Activated CD4-positive, alpha-beta memory T cell treated with anti-CD3 and anti-CD28 coated beads for 36 hours (primary cell): Measurements from ENCODE around the gene EVC. TPM values are rescaled to one million over a fixed set of nuclear protein-coding genes. Genes with fewer than 3 reads are reported as not detected.
"Not testable (repeated sequence)": the region's sequence is repeated elsewhere in the genome, so short reads cannot be mapped to it uniquely, and the experiment has no call there.

ENCODE experiments used
- CTCF ChIA-PET: fragments of 350-600 bp; sonication (Branson Sonifier 250); formaldehyde crosslinking; loops from one replicate; lab custom pipeline; 2021; ENCODE audit warnings: antibody characterized with exemption, inconsistent platforms; lab: Charles Lee
- POLR2A ChIA-PET: fragments of 350-600 bp; sonication (Branson Sonifier 250); formaldehyde crosslinking; loops from one replicate; lab custom pipeline; 2021; ENCODE audit warnings: antibody characterized with exemption; lab: Charles Lee
- DNase-seq: peaks from one replicate; pipeline ENCODE4 v3.0.0-alpha.2; 2020
- H3K27ac Mint-ChIP-seq: one replicate; pipeline ENCODE4 v1.8.0; 2021; ENCODE audit warnings: mixed read lengths
- H3K27me3 Mint-ChIP-seq: one replicate; pipeline ENCODE4 v1.8.0; 2021; ENCODE audit warnings: mixed read lengths
- H3K36me3 Mint-ChIP-seq: one replicate; pipeline ENCODE4 v1.8.0; 2021; ENCODE audit warnings: mixed read lengths
- H3K4me1 Mint-ChIP-seq: one replicate; pipeline ENCODE4 v1.8.0; 2021; ENCODE audit warnings: low read depth, mixed read lengths
- H3K4me3 Mint-ChIP-seq: one replicate; pipeline ENCODE4 v1.8.0; 2021; ENCODE audit warnings: mild to moderate bottlenecking, mixed read lengths
- H3K9me3 Mint-ChIP-seq: one replicate; pipeline ENCODE4 v1.8.0; 2021; ENCODE audit warnings: mixed read lengths
- intact Hi-C: fragments of 100-400 bp; cut with micrococcal nuclease; formaldehyde crosslinking; loops from one replicate; pipeline ENCODE4 v1.15.1; 2023
- total RNA-seq, 2 experiments: library from RNA; stranded (reverse); gene quantifications; one replicate each; pipeline ENCODE4 v1.2.3, GENCODE V29; 2021

Gene EVC
- total RNA-seq, 2 experiments from 2014 or later: 1.7 to 3.1 TPM

- H3K27ac Mint-ChIP-seq: no peak overlapping the region
- H3K27me3 Mint-ChIP-seq: no peaks in the 10 kb centered on the region
- no peaks in the 10 kb centered on the region for H3K36me3 Mint-ChIP-seq
- intact Hi-C loops: no loop called here
- H3K9me3 Mint-ChIP-seq: no peaks in the 10 kb centered on the region
- no peak overlapping the region for H3K4me3 Mint-ChIP-seq
- ChIA-PET CTCF (interaction anchor here (1.0 kb wide), 1 partner anchor 11 kb away, joined by 3 read pairs; no protein-coding TSS in a partner anchor), POLR2A (no interaction called here)
- no peaks in the 10 kb centered on the region for H3K4me1 Mint-ChIP-seq
- DNase-seq: no peak
These were observed 90.7 kb downstream of the EVC start for GRCh38 chr4:5801696-5802095.

- ChIA-PET POLR2A (no interaction called here), CTCF (interaction anchor here (0.8 to 1.0 kb wide), 2 partner anchors 10 to 17 kb away, joined by 3 read pairs; no protein-coding TSS in a partner anchor)
- Mint-ChIP-seq H3K4me3 (no peak overlapping the region), H3K27me3 (no peaks in the 10 kb centered on the region), H3K4me1 (no peaks in the 10 kb centered on the region), H3K27ac (no peak overlapping the region), H3K36me3 (no peaks in the 10 kb centered on the region), H3K9me3 (no peaks in the 10 kb centered on the region)
- intact Hi-C loops: no loop called here
- DNase-seq: no peak
These were observed 91.6 kb downstream of the EVC start for GRCh38 chr4:5802565-5802964.

GRCh38 chr4:5804656-5805055 is 93.7 kb downstream of the EVC start:
- Mint-ChIP-seq H3K36me3 (no peaks in the 10 kb centered on the region), H3K27ac (no peak overlapping the region), H3K9me3 (no peaks in the 10 kb centered on the region), H3K4me3 (no peak overlapping the region), H3K27me3 (no peaks in the 10 kb centered on the region), H3K4me1 (no peaks in the 10 kb centered on the region)
- no peak for DNase-seq
- intact Hi-C loops: no loop called here
- ChIA-PET POLR2A (no interaction called here), CTCF (no interaction called here)

GRCh38 chr4:5805270-5805669 is 94.3 kb downstream of the EVC start:
- POLR2A ChIA-PET: no interaction called here

GRCh38 chr4:5808081-5808741 is 97.2 kb downstream of the EVC start:
- CTCF ChIA-PET: interaction anchor here (1.4 kb wide), 1 partner anchor 13 kb away, joined by 3 read pairs; no protein-coding TSS in a partner anchor
- Mint-ChIP-seq H3K27ac (no peak overlapping the region), H3K4me1 (no peaks in the 10 kb centered on the region), H3K27me3 (no peaks in the 10 kb centered on the region), H3K36me3 (no peaks in the 10 kb centered on the region), H3K4me3 (no peak overlapping the region), H3K9me3 (peaks cover 3% of the 10 kb centered on the region)
- intact Hi-C loops: no loop called here
- POLR2A ChIA-PET: interaction anchor here (0.6 kb wide), 1 partner anchor 1000 kb away, joined by 4 read pairs; no protein-coding TSS in a partner anchor
- DNase-seq: no peak

More at GRCh38 chr4:5805270-5805669, 94.3 kb downstream of the EVC start:
- intact Hi-C loops: no loop called here
- Mint-ChIP-seq H3K36me3 (no peaks in the 10 kb centered on the region), H3K4me1 (no peaks in the 10 kb centered on the region), H3K4me3 (no peak overlapping the region), H3K27ac (no peak overlapping the region), H3K27me3 (no peaks in the 10 kb centered on the region), H3K9me3 (no peaks in the 10 kb centered on the region)
- DNase-seq: no peak
- CTCF ChIA-PET: no interaction called here

- H3K9me3 Mint-ChIP-seq: peaks cover 3% of the 10 kb centered on the region
- H3K36me3 Mint-ChIP-seq: no peaks in the 10 kb centered on the region
- no peaks in the 10 kb centered on the region for H3K27me3 Mint-ChIP-seq
- DNase-seq: no peak
- no peaks in the 10 kb centered on the region for H3K4me1 Mint-ChIP-seq
- H3K4me3 Mint-ChIP-seq: no peak overlapping the region
- ChIA-PET POLR2A (no interaction called here), CTCF (interaction anchor here (0.8 to 1.6 kb wide), 3 partner anchors 12 to 815 kb away, joined by 3 read pairs; partner anchors contain the start of gene STK32B)
- no peak overlapping the region for H3K27ac Mint-ChIP-seq
- intact Hi-C loops: no loop called here
These were observed 98.3 kb downstream of the EVC start for GRCh38 chr4:5809216-5809776.

GRCh38 chr4:5810151-5810550 is 99.2 kb downstream of the EVC start:
- Mint-ChIP-seq H3K4me3 (no peak overlapping the region), H3K36me3 (no peaks in the 10 kb centered on the region), H3K27me3 (no peaks in the 10 kb centered on the region), H3K27ac (no peak overlapping the region), H3K4me1 (no peaks in the 10 kb centered on the region), H3K9me3 (peaks cover 3% of the 10 kb centered on the region)
- CTCF ChIA-PET: interaction anchor here (0.8 to 1.6 kb wide), 2 partner anchors 758 to 816 kb away, joined by 3 read pairs; partner anchors contain the start of gene STK32B
- POLR2A ChIA-PET: no interaction called here
- intact Hi-C loops: no loop called here
- DNase-seq: no peak

GRCh38 chr4:5810770-5811430 is 99.9 kb downstream of the EVC start:
- Mint-ChIP-seq H3K27ac (no peak overlapping the region), H3K4me1 (no peaks in the 10 kb centered on the region), H3K36me3 (no peaks in the 10 kb centered on the region), H3K27me3 (no peaks in the 10 kb centered on the region), H3K9me3 (peaks cover 3% of the 10 kb centered on the region), H3K4me3 (no peak overlapping the region)
- POLR2A ChIA-PET: no interaction called here
- CTCF ChIA-PET: interaction anchor here (1.6 kb wide), 1 partner anchor 817 kb away, joined by 3 read pairs; no protein-coding TSS in a partner anchor
- no peak for DNase-seq
- intact Hi-C loops: no loop called here

- H3K4me3 Mint-ChIP-seq, H3K27ac Mint-ChIP-seq, DNase-seq, H3K36me3 Mint-ChIP-seq, POLR2A ChIA-PET, H3K27me3 Mint-ChIP-seq, H3K9me3 Mint-ChIP-seq, H3K4me1 Mint-ChIP-seq: not testable (repeated sequence)
- intact Hi-C loops: loop anchor here (2.0 kb wide), 1 partner anchor 761 kb away; the partner anchor contains the start of gene STK32B
- CTCF ChIA-PET: interaction anchor here (1.4 to 1.5 kb wide), 2 partner anchors 9 to 11 kb away, joined by 6 to 7 read pairs; no protein-coding TSS in a partner anchor
These were observed 101.1 kb downstream of the EVC start for GRCh38 chr4:5812057-5812456.

GRCh38 chr4:5812506-5813229 is 101.7 kb downstream of the EVC start:
- ChIA-PET POLR2A (no interaction called here), CTCF (interaction anchor here (0.7 to 1.5 kb wide), 10 partner anchors 8 to 1325 kb away, joined by 3 to 7 read pairs (median 3); partner anchors contain the start of gene STK32B)
- Mint-ChIP-seq H3K4me3 (no peak overlapping the region), H3K27me3 (no peaks in the 10 kb centered on the region), H3K9me3 (peaks cover 3% of the 10 kb centered on the region), H3K4me1 (no peaks in the 10 kb centered on the region), H3K27ac (no peak overlapping the region), H3K36me3 (no peaks in the 10 kb centered on the region)
- intact Hi-C loops: loop anchor here (1.0 to 2.0 kb wide), 2 partner anchors 762 to 817 kb away; partner anchors contain the start of gene STK32B
- no peak for DNase-seq

GRCh38 chr4:5813882-5814255 is 102.9 kb downstream of the EVC start:
- H3K4me1 Mint-ChIP-seq: no peaks in the 10 kb centered on the region
- H3K4me3 Mint-ChIP-seq: no peak overlapping the region
- H3K36me3 Mint-ChIP-seq: no peaks in the 10 kb centered on the region
- POLR2A ChIA-PET: no interaction called here
- no peak overlapping the region for H3K27ac Mint-ChIP-seq
- CTCF ChIA-PET: interaction anchor here (1.2 to 1.5 kb wide), 2 partner anchors 9 to 415 kb away, joined by 3 to 7 read pairs; no protein-coding TSS in a partner anchor
- no peak for DNase-seq
- peaks cover 3% of the 10 kb centered on the region for H3K9me3 Mint-ChIP-seq
- no peaks in the 10 kb centered on the region for H3K27me3 Mint-ChIP-seq
- intact Hi-C loops: loop anchor here (1.0 to 2.0 kb wide), 2 partner anchors 763 to 819 kb away; partner anchors contain the start of gene STK32B
